Testis (tissue), 2 donors: ENCODE data around the gene SAMD4A.

Source experiments
- POLR2A ChIP-seq: fragments of 450-650 bp; IDR thresholded peaks from one replicate; pipeline ENCODE4 v1.6.1; 2017; ENCODE audit warnings: antibody characterized with exemption, mild to moderate bottlenecking, moderate library complexity
- TF ChIP-seq, protein P1 (sequence below), 3 experiments: fragments of 450-650 bp in 2 of 3; fragments of 200-600 bp in 1 of 3; sonication (generic) in 1 of 3; IDR thresholded peaks; one replicate each; pipeline ENCODE4 v1.5.1; 2016 to 2019; ENCODE audit warnings: antibody characterized with exemption in 3 of 3, mild to moderate bottlenecking in 2 of 3, moderate library complexity in 1 of 3

DNA sequence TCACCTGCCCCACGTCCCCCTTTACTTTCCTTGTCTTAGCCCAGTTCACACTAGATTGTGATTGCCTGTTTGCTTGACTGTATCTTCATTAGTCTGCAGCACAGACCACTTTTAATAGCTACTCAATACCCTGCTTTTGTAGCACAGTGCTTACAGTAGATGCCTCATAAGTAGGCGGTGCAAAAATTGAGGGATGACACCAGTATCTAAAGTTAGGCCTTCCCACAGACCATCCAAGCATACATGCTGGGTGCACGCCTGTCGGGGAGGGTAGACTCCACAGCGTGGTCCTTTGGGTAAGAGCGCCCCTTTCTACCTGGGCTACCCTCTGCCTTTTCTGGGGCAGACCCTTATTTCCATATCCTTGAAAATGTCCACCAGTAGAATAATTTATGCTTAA lies 194.9 kb downstream of the SAMD4A start:
- TF ChIP-seq, protein P1, sequence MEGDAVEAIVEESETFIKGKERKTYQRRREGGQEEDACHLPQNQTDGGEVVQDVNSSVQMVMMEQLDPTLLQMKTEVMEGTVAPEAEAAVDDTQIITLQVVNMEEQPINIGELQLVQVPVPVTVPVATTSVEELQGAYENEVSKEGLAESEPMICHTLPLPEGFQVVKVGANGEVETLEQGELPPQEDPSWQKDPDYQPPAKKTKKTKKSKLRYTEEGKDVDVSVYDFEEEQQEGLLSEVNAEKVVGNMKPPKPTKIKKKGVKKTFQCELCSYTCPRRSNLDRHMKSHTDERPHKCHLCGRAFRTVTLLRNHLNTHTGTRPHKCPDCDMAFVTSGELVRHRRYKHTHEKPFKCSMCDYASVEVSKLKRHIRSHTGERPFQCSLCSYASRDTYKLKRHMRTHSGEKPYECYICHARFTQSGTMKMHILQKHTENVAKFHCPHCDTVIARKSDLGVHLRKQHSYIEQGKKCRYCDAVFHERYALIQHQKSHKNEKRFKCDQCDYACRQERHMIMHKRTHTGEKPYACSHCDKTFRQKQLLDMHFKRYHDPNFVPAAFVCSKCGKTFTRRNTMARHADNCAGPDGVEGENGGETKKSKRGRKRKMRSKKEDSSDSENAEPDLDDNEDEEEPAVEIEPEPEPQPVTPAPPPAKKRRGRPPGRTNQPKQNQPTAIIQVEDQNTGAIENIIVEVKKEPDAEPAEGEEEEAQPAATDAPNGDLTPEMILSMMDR (IDR thresholded peaks at IDR 0.05) = no peak
- no peak for TF ChIP-seq POLR2A
